Natural killer cell (primary cell): ENCODE measurements around the gene ZNF467. TPM values are rescaled to one million over a fixed set of nuclear protein-coding genes. Genes with fewer than 3 reads are reported as not detected.

Experiments
- ATAC-seq, 3 donors: fragments of 150-1000 bp in 2 of 3; fragments of 200-7000 bp in 1 of 3; cut with Tn5 transposase; 1 replicate in 1 of 3; 2 replicates in 2 of 3; pipeline ENCODE4 v1.10.0; 2021; ENCODE audit warnings: mild to moderate bottlenecking in 2 of 3, moderate library complexity in 2 of 3
- DNase-seq, 2 donors: peaks; one replicate each; pipeline versions ENCODE4 v3.0.0 to v3.0.0-alpha.2; 2013 to 2021; ENCODE audit warnings: mixed read lengths in 1 of 2
- H3K27ac ChIP-seq: one replicate; pipeline ENCODE4 v1.5.1; 2013; ENCODE audit warnings: mild to moderate bottlenecking, low read length
- H3K27me3 ChIP-seq: one replicate; pipeline ENCODE4 v1.6.1; 2013; ENCODE audit warnings: low read length; ENCODE audit not compliant: control insufficient read depth, insufficient read depth
- H3K36me3 ChIP-seq: one replicate; pipeline ENCODE4 v1.6.1; 2013; ENCODE audit warnings: low read length; ENCODE audit not compliant: control insufficient read depth, insufficient read depth
- H3K4me1 ChIP-seq: one replicate; pipeline ENCODE4 v1.6.1; 2013; ENCODE audit warnings: low read length; ENCODE audit not compliant: control insufficient read depth, insufficient read depth
- H3K4me3 ChIP-seq: one replicate; pipeline ENCODE4 v1.5.1; 2013; ENCODE audit warnings: low read length
- H3K9me3 ChIP-seq: one replicate; pipeline ENCODE4 v1.6.1; 2013; ENCODE audit warnings: low read length; ENCODE audit not compliant: control insufficient read depth, insufficient read depth
- H3K27ac Mint-ChIP-seq, 2 donors: one replicate each; pipeline ENCODE4 v1.8.0; 2022; ENCODE audit warnings: mild to moderate bottlenecking in 2 of 2, mixed read lengths in 2 of 2, moderate library complexity in 1 of 2
- H3K27me3 Mint-ChIP-seq, 2 donors: one replicate each; pipeline ENCODE4 v1.8.0; 2022; ENCODE audit warnings: low read depth in 2 of 2, mixed read lengths in 2 of 2
- H3K36me3 Mint-ChIP-seq: one replicate; pipeline ENCODE4 v1.8.0; 2022; ENCODE audit warnings: mixed read lengths
- H3K4me1 Mint-ChIP-seq, 2 donors: one replicate each; pipeline ENCODE4 v1.8.0; 2022; ENCODE audit warnings: mixed read lengths in 2 of 2
- H3K4me3 Mint-ChIP-seq: one replicate; pipeline ENCODE4 v1.8.0; 2022; ENCODE audit warnings: mild to moderate bottlenecking, moderate library complexity, mixed read lengths
- H3K9me3 Mint-ChIP-seq, 2 donors: one replicate each; pipeline ENCODE4 v1.8.0; 2022; ENCODE audit warnings: mixed read lengths in 2 of 2
- WGBS: methylation state at CpG from one replicate; pipeline ENCODE4 v1.1.7; 2013; ENCODE audit warnings: missing lambda C conversion rate; ENCODE audit not compliant: insufficient coverage; 5-methylcytosine and 5-hydroxymethylcytosine counted together
- intact Hi-C: fragments of 100-400 bp; cut with micrococcal nuclease; formaldehyde crosslinking; loops from one replicate; pipeline ENCODE4 v1.14.2; 2022
- total RNA-seq, 4 donors: library from RNA; stranded (reverse); fragments of 120-200 nt in 1 of 4; gene quantifications; one replicate each; pipeline versions ENCODE4 v1.2.3 to v1.2.4, GENCODE V29; 2013 to 2022
- TF ChIP-seq, protein P1 (sequence below): fragments of 200-600 bp; IDR thresholded peaks from one replicate; pipeline ENCODE4 v1.8.0; 2022; ENCODE audit warnings: antibody characterized with exemption

ZNF467 gene
- total RNA-seq, 3 donors from 2014 or later (not counting 1 experiment from before 2014, with no cell fraction given) = 2.8 to 5.4 (median 3.7) TPM

DNA sequence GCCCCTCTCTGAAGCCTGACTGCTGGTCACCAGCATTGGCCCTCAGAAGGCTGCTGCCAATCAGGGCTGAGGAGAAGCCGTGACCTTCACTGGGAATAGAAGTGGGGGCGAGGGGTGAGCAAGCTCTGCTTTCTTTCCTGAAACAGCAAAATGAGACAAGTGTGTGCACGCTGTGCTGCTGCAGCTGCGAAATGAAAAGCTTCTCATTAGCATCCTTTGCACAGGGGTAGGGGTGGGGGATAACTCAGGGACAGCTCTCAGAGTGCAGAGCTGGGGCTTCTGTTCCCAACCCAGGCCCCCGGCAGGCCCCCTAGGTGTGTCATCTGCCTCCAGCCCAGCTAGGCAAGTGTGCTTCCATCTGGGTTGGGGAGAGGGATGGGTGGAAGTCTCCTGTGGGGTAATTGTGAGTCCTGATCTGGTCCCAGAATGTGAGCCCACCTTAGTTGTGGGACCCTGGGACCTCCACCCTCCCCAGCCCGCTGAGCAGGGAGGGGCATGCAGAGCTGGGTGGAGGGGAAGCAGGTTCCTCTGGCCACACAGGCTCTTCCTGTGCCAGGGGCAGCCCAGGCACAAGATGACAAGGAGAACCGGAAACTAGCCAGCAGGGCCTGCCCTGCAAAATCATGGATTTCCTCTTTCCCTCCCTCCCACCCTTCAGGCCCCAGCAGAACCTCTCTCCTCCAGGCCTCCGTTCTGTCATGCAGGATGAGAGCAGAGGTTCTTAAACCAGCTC, 22.2 kb downstream of the ZNF467 start:
- no peaks in the 10 kb centered on the region for H3K9me3 Mint-ChIP-seq
- ATAC-seq (no peak), DNase-seq (no peak)
- H3K9me3 ChIP-seq = no peaks in the 10 kb centered on the region
- no peak overlapping the region for H3K27ac Mint-ChIP-seq
- no peaks in the 10 kb centered on the region for H3K4me1 Mint-ChIP-seq
- WGBS = 90% methylated on average over 8 of the region's 8 CpGs
- TF ChIP-seq, protein P1, sequence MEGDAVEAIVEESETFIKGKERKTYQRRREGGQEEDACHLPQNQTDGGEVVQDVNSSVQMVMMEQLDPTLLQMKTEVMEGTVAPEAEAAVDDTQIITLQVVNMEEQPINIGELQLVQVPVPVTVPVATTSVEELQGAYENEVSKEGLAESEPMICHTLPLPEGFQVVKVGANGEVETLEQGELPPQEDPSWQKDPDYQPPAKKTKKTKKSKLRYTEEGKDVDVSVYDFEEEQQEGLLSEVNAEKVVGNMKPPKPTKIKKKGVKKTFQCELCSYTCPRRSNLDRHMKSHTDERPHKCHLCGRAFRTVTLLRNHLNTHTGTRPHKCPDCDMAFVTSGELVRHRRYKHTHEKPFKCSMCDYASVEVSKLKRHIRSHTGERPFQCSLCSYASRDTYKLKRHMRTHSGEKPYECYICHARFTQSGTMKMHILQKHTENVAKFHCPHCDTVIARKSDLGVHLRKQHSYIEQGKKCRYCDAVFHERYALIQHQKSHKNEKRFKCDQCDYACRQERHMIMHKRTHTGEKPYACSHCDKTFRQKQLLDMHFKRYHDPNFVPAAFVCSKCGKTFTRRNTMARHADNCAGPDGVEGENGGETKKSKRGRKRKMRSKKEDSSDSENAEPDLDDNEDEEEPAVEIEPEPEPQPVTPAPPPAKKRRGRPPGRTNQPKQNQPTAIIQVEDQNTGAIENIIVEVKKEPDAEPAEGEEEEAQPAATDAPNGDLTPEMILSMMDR = no peak
- no peaks in the 10 kb centered on the region for H3K27me3 Mint-ChIP-seq
- no peak overlapping the region for H3K27ac ChIP-seq
- H3K4me3 Mint-ChIP-seq = no peak overlapping the region
- no peaks in the 10 kb centered on the region for H3K36me3 ChIP-seq
- no peak overlapping the region for H3K4me3 ChIP-seq
- no peaks in the 10 kb centered on the region for H3K27me3 ChIP-seq
- no peaks in the 10 kb centered on the region for H3K36me3 Mint-ChIP-seq
- intact Hi-C loops = no loop called here
- H3K4me1 ChIP-seq = no peaks in the 10 kb centered on the region

GRCh38 chr7:149750122-149750845, 23.1 kb downstream of the ZNF467 start:
- H3K27ac Mint-ChIP-seq = no peak overlapping the region
- TF ChIP-seq, protein P1 = no peak
- Histone ChIP-seq H3K4me3 (no peak overlapping the region), H3K9me3 (no peaks in the 10 kb centered on the region), H3K36me3 (no peaks in the 10 kb centered on the region), H3K27ac (no peak overlapping the region), H3K27me3 (no peaks in the 10 kb centered on the region), H3K4me1 (no peaks in the 10 kb centered on the region)
- H3K4me3 Mint-ChIP-seq = no peak overlapping the region
- intact Hi-C loops = no loop called here
- 93% methylated on average over 9 of the region's 9 CpGs for WGBS
- H3K27me3 Mint-ChIP-seq = no peaks in the 10 kb centered on the region
- DNase-seq (no peak), ATAC-seq (no peak)
- H3K9me3 Mint-ChIP-seq = no peaks in the 10 kb centered on the region
- no peaks in the 10 kb centered on the region for H3K36me3 Mint-ChIP-seq
- H3K4me1 Mint-ChIP-seq = no peaks in the 10 kb centered on the region

DNA sequence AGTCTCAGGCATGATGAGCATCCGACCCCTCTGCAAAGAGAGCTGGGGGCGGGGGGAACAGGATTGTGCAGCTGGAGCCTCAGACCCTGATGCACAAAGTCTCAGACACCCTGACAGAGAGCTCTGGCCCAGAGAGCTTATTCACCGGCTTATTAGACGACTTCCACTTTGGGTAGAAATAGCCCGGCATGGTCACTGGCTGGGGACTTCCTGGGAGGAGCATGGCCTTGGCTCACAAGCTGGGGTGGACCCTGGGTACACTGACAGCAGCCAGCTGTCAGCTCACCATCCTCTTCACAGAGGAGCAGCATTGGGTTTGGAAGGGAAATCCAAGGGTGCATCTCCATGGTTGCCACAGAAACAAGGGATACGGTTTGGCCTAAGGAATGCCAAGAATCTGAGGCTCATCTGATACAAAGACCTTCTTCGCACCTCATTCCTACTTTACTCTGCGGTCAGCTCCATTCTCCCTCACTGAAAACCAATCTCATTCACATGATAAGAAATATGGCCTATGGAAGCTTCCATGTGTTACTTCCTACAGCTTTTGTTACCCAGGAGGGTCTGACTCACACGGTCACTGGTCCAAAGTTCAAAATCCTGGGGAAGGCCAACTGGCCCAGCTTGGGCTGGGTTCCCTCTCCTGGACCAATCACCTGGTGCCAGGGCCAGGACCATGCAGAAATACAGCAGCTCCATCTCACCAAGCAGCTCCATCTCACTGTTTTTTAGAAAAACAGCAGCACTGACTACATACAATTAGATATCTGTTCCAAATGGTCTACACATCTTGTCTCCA, 25.1 kb downstream of the ZNF467 start:
- intact Hi-C loops = no loop called here
- Histone ChIP-seq H3K27ac (no peak overlapping the region), H3K36me3 (no peaks in the 10 kb centered on the region), H3K9me3 (no peaks in the 10 kb centered on the region), H3K4me1 (no peaks in the 10 kb centered on the region), H3K27me3 (no peaks in the 10 kb centered on the region), H3K4me3 (no peak overlapping the region)
- TF ChIP-seq, protein P1 = no peak
- ATAC-seq (no peak), DNase-seq (no peak)
- WGBS = 88% methylated on average over 9 of the region's 9 CpGs
- Mint-ChIP-seq H3K27ac (no peak overlapping the region), H3K9me3 (no peaks in the 10 kb centered on the region), H3K4me1 (no peaks in the 10 kb centered on the region), H3K4me3 (no peak overlapping the region), H3K27me3 (peaks cover 4 to 10% of the 10 kb centered on the region in 2 donors), H3K36me3 (no peaks in the 10 kb centered on the region)
